GM23338 (cell line): ENCODE results near the gene ALKBH8. TPM values are rescaled to one million over a fixed set of nuclear protein-coding genes. Genes with fewer than 3 reads are reported as not detected.

Experiments used
- ATAC-seq: fragments of 200-7000 bp; cut with Tn5 transposase; 3 replicates; pipeline ENCODE4 v1.9.1; 2020
- DNase-seq: peaks from one replicate; pipeline ENCODE4 v3.0.0-alpha.2; 2015; ENCODE audit warnings: low spot score
- H2AFZ ChIP-seq: fragments of 200-600 bp; sonication (generic); 2 replicates; pipeline ENCODE4 v1.8.0; 2016; ENCODE audit warnings: antibody characterized with exemption, mild to moderate bottlenecking, moderate library complexity
- H3F3A ChIP-seq: fragments of 200-600 bp; sonication (generic); replicated peaks from 2 replicates; pipeline ENCODE4 v1.8.0; 2017; ENCODE audit warnings: antibody characterized with exemption, mixed run types, low read depth
- H3K27ac ChIP-seq: fragments of 200-600 bp; sonication (generic); 2 replicates; pipeline ENCODE4 v1.6.1; 2016; ENCODE audit warnings: low read depth
- H3K27me3 ChIP-seq: fragments of 200-600 bp; sonication (generic); 2 replicates; pipeline ENCODE4 v1.8.0; 2016; ENCODE audit warnings: mild to moderate bottlenecking, mixed run types, moderate library complexity; ENCODE audit not compliant: insufficient read depth
- H3K36me3 ChIP-seq: fragments of 200-600 bp; sonication (generic); 2 replicates; pipeline ENCODE4 v1.8.0; 2016; ENCODE audit warnings: mild to moderate bottlenecking; ENCODE audit not compliant: insufficient read depth
- H3K4me1 ChIP-seq: fragments of 200-600 bp; sonication (generic); 2 replicates; pipeline ENCODE4 v1.8.0; 2016; ENCODE audit warnings: mild to moderate bottlenecking, moderate library complexity; ENCODE audit not compliant: insufficient read depth
- H3K4me2 ChIP-seq: fragments of 200-600 bp; sonication (generic); 2 replicates; pipeline ENCODE4 v1.7.1; 2017; ENCODE audit warnings: mixed run types
- H3K4me3 ChIP-seq: fragments of 200-600 bp; sonication (generic); 2 replicates; pipeline ENCODE4 v1.6.1; 2016; ENCODE audit warnings: mixed run types
- H3K79me2 ChIP-seq: fragments of 200-600 bp; sonication (generic); replicated peaks from 2 replicates; pipeline ENCODE4 v1.8.0; 2017; ENCODE audit warnings: mild to moderate bottlenecking; ENCODE audit not compliant: insufficient read depth
- H3K9me2 ChIP-seq: fragments of 200-600 bp; sonication (generic); 2 replicates; pipeline ENCODE4 v1.8.0; 2017; ENCODE audit not compliant: insufficient read depth
- H4K20me1 ChIP-seq: fragments of 200-600 bp; sonication (generic); replicated peaks from 2 replicates; pipeline ENCODE4 v1.8.0; 2017; ENCODE audit warnings: mild to moderate bottlenecking; ENCODE audit not compliant: insufficient read depth
- H3K27ac Mint-ChIP-seq: 2 replicates; pipeline ENCODE4 v1.8.0; 2020; ENCODE audit warnings: inconsistent platforms, mild to moderate bottlenecking, moderate library complexity, mixed read lengths
- H3K27me3 Mint-ChIP-seq: 3 replicates; pipeline ENCODE4 v1.8.0; 2022; ENCODE audit warnings: low read depth, mild to moderate bottlenecking, moderate library complexity, mixed read lengths, inconsistent platforms; ENCODE audit not compliant: insufficient read depth, poor library complexity
- H3K36me3 Mint-ChIP-seq: 3 replicates; pipeline ENCODE4 v1.8.0; 2021; ENCODE audit warnings: low read depth, mild to moderate bottlenecking, inconsistent platforms, moderate library complexity, mixed read lengths
- H3K4me1 Mint-ChIP-seq: 3 replicates; pipeline ENCODE4 v1.8.0; 2020; ENCODE audit warnings: mild to moderate bottlenecking, inconsistent platforms, mixed read lengths
- H3K4me3 Mint-ChIP-seq: 3 replicates; pipeline ENCODE4 v1.8.0; 2021; ENCODE audit warnings: moderate library complexity, mild to moderate bottlenecking, inconsistent platforms, mixed read lengths
- H3K9me3 Mint-ChIP-seq: 3 replicates; pipeline ENCODE4 v1.8.0; 2020; ENCODE audit warnings: moderate library complexity, mild to moderate bottlenecking, inconsistent platforms, mixed read lengths
- EZH2 ChIP-seq: fragments of 200-600 bp; sonication (generic); IDR thresholded peaks from one replicate; pipeline ENCODE4 v1.8.0; 2017; ENCODE audit warnings: antibody characterized with exemption, mild to moderate bottlenecking, low read depth; ENCODE audit not compliant: unreplicated experiment
- JUNB ChIP-seq: IDR thresholded peaks from one replicate; pipeline ENCODE4 v1.6.1; 2016; ENCODE audit warnings: antibody characterized with exemption; ENCODE audit not compliant: unreplicated experiment
- NANOG ChIP-seq: IDR thresholded peaks from 2 replicates; pipeline ENCODE4 v1.6.1; 2016; ENCODE audit warnings: antibody characterized with exemption, borderline replicate concordance
- POLR2AphosphoS5 ChIP-seq: IDR thresholded peaks from 2 replicates; pipeline ENCODE4 v1.6.1; 2016; ENCODE audit warnings: antibody characterized with exemption, low read depth
- ZNF114 ChIP-seq: fragments of 250-450 bp; sonication (Bioruptor Pico); IDR thresholded peaks from 2 replicates; pipeline ENCODE4 v1.5.0; 2020; ENCODE audit warnings: mild to moderate bottlenecking, moderate library complexity
- long read RNA-seq: library from polyadenylated mRNA; unstranded; transcript quantifications from one replicate; pipeline ENCODE4 v2.0.0, GENCODE V29; 2020; ENCODE audit not compliant: unreplicated experiment
- polyA plus RNA-seq: library from polyadenylated mRNA; unstranded; fragments of >200 nt; fragmentation: Nextera tagmentation; extraction: Ambion mirVana; gene quantifications from 2 replicates; pipeline ENCODE4 v1.2.1, GENCODE V29; 2016
- total RNA-seq: library from RNA; depleted of rRNA; stranded (reverse); fragments of >200 nt; shearing (Covaris generic); gene quantifications from 2 replicates; pipeline ENCODE4 v1.2.3, GENCODE V29; 2014; rRNA removed
- TF ChIP-seq, protein P1 (sequence below): IDR thresholded peaks from 2 replicates; pipeline ENCODE4 v1.6.1; 2016; ENCODE audit warnings: antibody characterized with exemption
- TF ChIP-seq, protein P2 (sequence below), 2 experiments: fragments of 200-600 bp in 1 of 2; sonication (generic) in 1 of 2; conservative IDR thresholded peaks; 2 replicates each; pipeline versions ENCODE4 v1.5.1 to v1.6.1; 2016 to 2017; ENCODE audit warnings: antibody characterized with exemption in 2 of 2, low read depth in 2 of 2, mild to moderate bottlenecking in 2 of 2, moderate library complexity in 1 of 2

The ALKBH8 gene, protein sequence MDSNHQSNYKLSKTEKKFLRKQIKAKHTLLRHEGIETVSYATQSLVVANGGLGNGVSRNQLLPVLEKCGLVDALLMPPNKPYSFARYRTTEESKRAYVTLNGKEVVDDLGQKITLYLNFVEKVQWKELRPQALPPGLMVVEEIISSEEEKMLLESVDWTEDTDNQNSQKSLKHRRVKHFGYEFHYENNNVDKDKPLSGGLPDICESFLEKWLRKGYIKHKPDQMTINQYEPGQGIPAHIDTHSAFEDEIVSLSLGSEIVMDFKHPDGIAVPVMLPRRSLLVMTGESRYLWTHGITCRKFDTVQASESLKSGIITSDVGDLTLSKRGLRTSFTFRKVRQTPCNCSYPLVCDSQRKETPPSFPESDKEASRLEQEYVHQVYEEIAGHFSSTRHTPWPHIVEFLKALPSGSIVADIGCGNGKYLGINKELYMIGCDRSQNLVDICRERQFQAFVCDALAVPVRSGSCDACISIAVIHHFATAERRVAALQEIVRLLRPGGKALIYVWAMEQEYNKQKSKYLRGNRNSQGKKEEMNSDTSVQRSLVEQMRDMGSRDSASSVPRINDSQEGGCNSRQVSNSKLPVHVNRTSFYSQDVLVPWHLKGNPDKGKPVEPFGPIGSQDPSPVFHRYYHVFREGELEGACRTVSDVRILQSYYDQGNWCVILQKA
- 13.7 and 14.2 TPM in 2 replicates for total RNA-seq
- 7.1 and 8.9 TPM in 2 replicates for polyA plus RNA-seq
- long read RNA-seq, full-length matches to known transcripts, result 3 of 9 reads
- long read RNA-seq, partial matches to known transcripts, result 1 of 9 reads
- long read RNA-seq, other reads (novel, unspliced or antisense), result 5 of 9 reads

DNA sequence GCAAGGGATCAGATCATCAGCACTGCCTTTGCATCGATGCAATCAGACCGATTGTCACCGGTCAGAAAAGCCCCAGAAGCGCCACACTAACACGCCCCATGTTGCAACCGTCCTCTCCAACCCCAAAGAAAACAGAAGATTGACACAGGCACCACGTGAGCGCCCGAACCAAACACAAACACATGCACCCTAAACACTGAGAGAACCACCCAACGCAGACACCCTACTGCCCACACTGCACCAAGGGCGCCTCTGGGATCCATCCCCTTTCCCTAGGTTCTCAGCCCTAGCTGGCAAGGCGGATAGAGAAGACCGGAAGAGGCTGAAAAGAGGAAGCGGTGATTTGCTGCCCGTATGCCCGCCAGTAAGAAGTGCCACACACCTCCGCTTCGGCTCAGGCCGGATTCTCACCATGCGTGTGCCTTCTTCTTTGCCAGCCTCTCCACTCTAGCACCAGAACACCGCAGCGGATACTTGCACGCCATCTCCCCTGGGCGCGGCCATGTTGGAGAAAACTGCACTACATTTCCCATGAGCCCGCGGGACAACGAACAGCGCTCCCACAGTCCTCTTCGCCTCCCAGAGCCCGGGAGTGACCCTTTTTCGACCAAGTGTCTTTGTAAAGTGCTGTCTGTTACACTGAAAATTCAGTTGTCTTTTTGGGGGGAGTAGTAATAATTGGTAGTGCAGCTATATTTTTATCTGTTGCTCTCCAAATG, at the start of gene ALKBH8:
Gene ALKBH8 (minus strand): TSS at position 517 of the 719 bp plus-strand sequence. CDS start 4,842 bp downstream, outside the sequence.
- Histone ChIP-seq H3K4me2 (peak within 1 kb of the TSS; percentile 95), H3K27ac (0 out of 2 replicates have a peak within 1 kb of the TSS, but pooled peaks have one; percentile 79), H3F3A (no peaks in the 10 kb centered on the region), H3K9me2 (no peaks in the 10 kb centered on the region), H4K20me1 (no peaks in the 10 kb centered on the region), H3K4me3 (peak within 1 kb of the TSS; percentile 84), H3K4me1 (peaks cover 21% of the 10 kb centered on the region), H3K79me2 (peaks cover 46% of the 10 kb centered on the region), H3K27me3 (no peaks in the 10 kb centered on the region), H2AFZ (peak within 1 kb of the TSS; percentile 93), H3K36me3 (no peaks in the 10 kb centered on the region)
- no peaks in the 10 kb centered on the region for H3K9me3 Mint-ChIP-seq
- H3K27ac Mint-ChIP-seq, result peak within 1 kb of the TSS; percentile 96
- H3K27me3 Mint-ChIP-seq, result peaks cover 4% of the 10 kb centered on the region
- H3K36me3 Mint-ChIP-seq, result no peaks in the 10 kb centered on the region
- peak within 1 kb of the TSS; percentile 95 for H3K4me3 Mint-ChIP-seq
- TF ChIP-seq, protein P1, sequence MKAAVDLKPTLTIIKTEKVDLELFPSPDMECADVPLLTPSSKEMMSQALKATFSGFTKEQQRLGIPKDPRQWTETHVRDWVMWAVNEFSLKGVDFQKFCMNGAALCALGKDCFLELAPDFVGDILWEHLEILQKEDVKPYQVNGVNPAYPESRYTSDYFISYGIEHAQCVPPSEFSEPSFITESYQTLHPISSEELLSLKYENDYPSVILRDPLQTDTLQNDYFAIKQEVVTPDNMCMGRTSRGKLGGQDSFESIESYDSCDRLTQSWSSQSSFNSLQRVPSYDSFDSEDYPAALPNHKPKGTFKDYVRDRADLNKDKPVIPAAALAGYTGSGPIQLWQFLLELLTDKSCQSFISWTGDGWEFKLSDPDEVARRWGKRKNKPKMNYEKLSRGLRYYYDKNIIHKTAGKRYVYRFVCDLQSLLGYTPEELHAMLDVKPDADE, result peak; percentile 92
- TF ChIP-seq NANOG, result no peak
- peak; percentile 73 for TF ChIP-seq POLR2AphosphoS5
- peak; percentile 87 for DNase-seq
- peaks cover 19% of the 10 kb centered on the region for H3K4me1 Mint-ChIP-seq
- ATAC-seq, result peak; percentile 95

DNA sequence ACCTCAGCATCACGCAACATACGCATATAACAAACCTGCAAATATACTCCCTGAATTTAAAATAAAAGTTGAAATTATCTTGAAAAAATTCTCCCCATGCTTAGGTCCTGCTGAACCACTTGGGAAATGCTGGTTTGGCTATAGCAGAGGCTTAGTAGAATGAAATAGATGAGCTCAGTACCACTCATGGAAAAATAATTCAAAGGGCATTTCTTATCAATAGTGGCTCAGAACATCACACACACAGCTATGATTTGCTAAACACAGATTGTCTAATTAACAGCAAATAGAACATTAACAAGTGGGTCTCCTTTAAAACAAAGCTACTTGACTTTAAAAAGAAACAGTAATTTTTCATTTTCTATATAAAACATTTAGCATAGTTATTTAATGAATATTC, 46.9 kb upstream of the ALKBH8 start:
- Mint-ChIP-seq H3K4me1 (peaks cover 19% of the 10 kb centered on the region), H3K4me3 (no peak overlapping the region), H3K36me3 (no peaks in the 10 kb centered on the region), H3K27ac (no peak overlapping the region), H3K27me3 (peaks cover 7% of the 10 kb centered on the region), H3K9me3 (no peaks in the 10 kb centered on the region)
- Histone ChIP-seq H3K79me2 (no peaks in the 10 kb centered on the region), H3K4me2 (no peak overlapping the region), H3K36me3 (no peaks in the 10 kb centered on the region), H3F3A (no peaks in the 10 kb centered on the region), H3K4me3 (no peak overlapping the region), H2AFZ (no peak overlapping the region), H4K20me1 (no peaks in the 10 kb centered on the region), H3K27me3 (peaks cover 4% of the 10 kb centered on the region; the same call in 1 of the 2 replicates), H3K4me1 (peaks cover 35% of the 10 kb centered on the region), H3K27ac (no peak overlapping the region), H3K9me2 (no peaks in the 10 kb centered on the region)
- ATAC-seq (no peak), DNase-seq (no peak)
- TF ChIP-seq, protein P2, sequence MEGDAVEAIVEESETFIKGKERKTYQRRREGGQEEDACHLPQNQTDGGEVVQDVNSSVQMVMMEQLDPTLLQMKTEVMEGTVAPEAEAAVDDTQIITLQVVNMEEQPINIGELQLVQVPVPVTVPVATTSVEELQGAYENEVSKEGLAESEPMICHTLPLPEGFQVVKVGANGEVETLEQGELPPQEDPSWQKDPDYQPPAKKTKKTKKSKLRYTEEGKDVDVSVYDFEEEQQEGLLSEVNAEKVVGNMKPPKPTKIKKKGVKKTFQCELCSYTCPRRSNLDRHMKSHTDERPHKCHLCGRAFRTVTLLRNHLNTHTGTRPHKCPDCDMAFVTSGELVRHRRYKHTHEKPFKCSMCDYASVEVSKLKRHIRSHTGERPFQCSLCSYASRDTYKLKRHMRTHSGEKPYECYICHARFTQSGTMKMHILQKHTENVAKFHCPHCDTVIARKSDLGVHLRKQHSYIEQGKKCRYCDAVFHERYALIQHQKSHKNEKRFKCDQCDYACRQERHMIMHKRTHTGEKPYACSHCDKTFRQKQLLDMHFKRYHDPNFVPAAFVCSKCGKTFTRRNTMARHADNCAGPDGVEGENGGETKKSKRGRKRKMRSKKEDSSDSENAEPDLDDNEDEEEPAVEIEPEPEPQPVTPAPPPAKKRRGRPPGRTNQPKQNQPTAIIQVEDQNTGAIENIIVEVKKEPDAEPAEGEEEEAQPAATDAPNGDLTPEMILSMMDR (conservative IDR thresholded peaks at IDR 0.05; ENCODE audit: low read depth in 2 of 2), result no peak
- TF ChIP-seq, protein P1, result no peak
- TF ChIP-seq EZH2 (no peak), JUNB (no peak), ZNF114 (no peak), NANOG (no peak)
